ENCODE results near the gene GLOD4. TPM values are rescaled to one million over a fixed set of nuclear protein-coding genes. Genes with fewer than 3 reads are reported as not detected.

GLOD4 gene
- total and polyA plus RNA-seq, 10 of the 15 experiments (the other 5 are each of a cell fraction or from before 2014, with no cell fraction given) = 40.8 to 107 (median 81.2) TPM

GRCh38 chr17:819251-819650 lies 37.2 kb upstream of the GLOD4 start:
- H3K27me3 ChIP-seq (replicated peaks in 1 of 2; ENCODE audit: control insufficient read depth in 2 of 2, insufficient read depth in 2 of 2, low read length in 1 of 2) = no peaks in the 10 kb centered on the region
- ChIA-PET RAD21 (ENCODE audit: unreplicated experiment) (no interaction called here), CTCF (no interaction called here), SMC1A (ENCODE audit: uncharacterized antibody, unreplicated experiment) (no interaction called here), POLR2A (no interaction called here)
- H3K9ac ChIP-seq (ENCODE audit: control insufficient read depth, insufficient read depth, low read length) = no peak overlapping the region
- in situ Hi-C loops (cut with MboI) (no loop called here), intact Hi-C loops (cut with micrococcal nuclease; ENCODE audit: unreplicated experiment) (no loop called here)
- no peak overlapping the region for H2AFZ ChIP-seq (ENCODE audit: control insufficient read depth, low read depth, low read length)
- no peaks in the 10 kb centered on the region; the same call in 1 of the 2 replicates for H3K4me1 ChIP-seq (ENCODE audit: control insufficient read depth, insufficient read depth, low read length)
- FAIRE-seq = no peak
- no TSS peak for BruUV-seq (replicated peaks)
- no peaks in the 10 kb centered on the region; the same call in 2 of the 3 replicates for H3K9me3 ChIP-seq (replicated peaks; ENCODE audit: control insufficient read depth, insufficient read depth, low read length)
- no peak for ATAC-seq
- no peak for DNase-seq (ENCODE audit: low read depth, low spot score)
- H3K4me3 ChIP-seq = no peak overlapping the region
- no peaks in the 10 kb centered on the region for H4K20me1 ChIP-seq (ENCODE audit: control insufficient read depth, insufficient read depth)
- H3K36me3 ChIP-seq (ENCODE audit: control insufficient read depth in 2 of 2, insufficient read depth in 2 of 2, low read length in 1 of 2) = no peaks in the 10 kb centered on the region
- H3K4me2 ChIP-seq (ENCODE audit: control insufficient read depth, insufficient read depth) = no peak overlapping the region
- 57% methylated on average over 19 of the region's 19 CpGs for WGBS (ENCODE audit: insufficient coverage, insufficient replicate concordance, low lambda C conversion rate, missing lambda C conversion rate)
- H3K27ac ChIP-seq (ENCODE audit: control insufficient read depth, insufficient read depth) = no peak overlapping the region
- H3K79me2 ChIP-seq (ENCODE audit: control insufficient read depth, insufficient read depth, low read length) = no peaks in the 10 kb centered on the region
- TF ChIP-seq CREB1 (IDR thresholded peaks at IDR 0.05; ENCODE audit: low read depth) (no peak), CHD4 (IDR thresholded peaks at IDR 0.05) (no peak), SIN3A (IDR thresholded peaks at IDR 0.05; ENCODE audit: low read depth, low read length) (no peak), USF2 (IDR thresholded peaks at IDR 0.05; ENCODE audit: borderline replicate concordance, low read depth, low read length) (no peak), PRDM15 (CRISPR knock-in tag; IDR thresholded peaks at IDR 0.05) (no peak), KDM1A (IDR thresholded peaks at IDR 0.05; ENCODE audit: borderline replicate concordance) (no peak), PAX8 (IDR thresholded peaks at IDR 0.05) (no peak), ESRRA (IDR thresholded peaks at IDR 0.05; ENCODE audit: low read length) (no peak), ZBTB33 (IDR thresholded peaks at IDR 0.05) (no peak), SPI1 (IDR thresholded peaks at IDR 0.05; ENCODE audit: borderline replicate concordance, insufficient read depth, low read depth, low read length) (no peak), HDAC6 (IDR thresholded peaks at IDR 0.05; ENCODE audit: unreplicated experiment) (no peak), IRF4 (IDR thresholded peaks at IDR 0.05; ENCODE audit: low read depth, low read length) (no peak), SRF (IDR thresholded peaks at IDR 0.05; ENCODE audit: low read depth in 2 of 2, low read length in 2 of 2) (no peak), NFXL1 (IDR thresholded peaks at IDR 0.05; ENCODE audit: borderline replicate concordance) (no peak), YBX1 (IDR thresholded peaks at IDR 0.05) (no peak), FOS (IDR thresholded peaks at IDR 0.05; ENCODE audit: borderline replicate concordance, extremely low read depth, insufficient read length) (no peak)
- TF ChIP-seq, protein P1, sequence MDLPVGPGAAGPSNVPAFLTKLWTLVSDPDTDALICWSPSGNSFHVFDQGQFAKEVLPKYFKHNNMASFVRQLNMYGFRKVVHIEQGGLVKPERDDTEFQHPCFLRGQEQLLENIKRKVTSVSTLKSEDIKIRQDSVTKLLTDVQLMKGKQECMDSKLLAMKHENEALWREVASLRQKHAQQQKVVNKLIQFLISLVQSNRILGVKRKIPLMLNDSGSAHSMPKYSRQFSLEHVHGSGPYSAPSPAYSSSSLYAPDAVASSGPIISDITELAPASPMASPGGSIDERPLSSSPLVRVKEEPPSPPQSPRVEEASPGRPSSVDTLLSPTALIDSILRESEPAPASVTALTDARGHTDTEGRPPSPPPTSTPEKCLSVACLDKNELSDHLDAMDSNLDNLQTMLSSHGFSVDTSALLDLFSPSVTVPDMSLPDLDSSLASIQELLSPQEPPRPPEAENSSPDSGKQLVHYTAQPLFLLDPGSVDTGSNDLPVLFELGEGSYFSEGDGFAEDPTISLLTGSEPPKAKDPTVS (IDR thresholded peaks at IDR 0.05; ENCODE audit: low read depth, low read length) = no peak

Data from GM12878 (cell line).